Naive thymus-derived CD4-positive, alpha-beta T cell (primary cell): Measurements from ENCODE around the gene CENPP. TPM values are rescaled to one million over a fixed set of nuclear protein-coding genes. Genes with fewer than 3 reads are reported as not detected.
A peak's percentile ranks its signal among the peaks of the same experiment; 100 is the strongest.

Experiments used
- ATAC-seq: fragments of 150-1000 bp; cut with Tn5 transposase; 2 replicates; pipeline ENCODE4 v1.10.0; 2021; ENCODE audit warnings: mild to moderate bottlenecking, moderate library complexity
- CTCF ChIA-PET: fragments of 350-600 bp; sonication (Branson Sonifier 250); formaldehyde crosslinking; loops from one replicate; lab custom pipeline; 2021; ENCODE audit warnings: antibody characterized with exemption; lab: Charles Lee
- POLR2A ChIA-PET: fragments of 350-600 bp; sonication (Branson Sonifier 250); formaldehyde crosslinking; loops from one replicate; lab custom pipeline; 2021; ENCODE audit warnings: antibody characterized with exemption, inconsistent platforms; lab: Charles Lee
- DNase-seq, 9 donors: peaks; one replicate each; pipeline versions ENCODE4 v3.0.0 to v3.0.0-alpha.2; 2020 to 2022; ENCODE audit warnings: mixed read lengths in 1 of 9
- H3K27ac ChIP-seq: one replicate; pipeline ENCODE4 v1.7.0; 2013; ENCODE audit warnings: mild to moderate bottlenecking, low read depth, low read length, moderate library complexity
- H3K27me3 ChIP-seq, 2 donors: one replicate each; pipeline ENCODE4 v1.7.0; 2013; ENCODE audit warnings: low read length in 2 of 2, mild to moderate bottlenecking in 2 of 2, moderate library complexity in 2 of 2; ENCODE audit not compliant: control insufficient read depth in 2 of 2, insufficient read depth in 2 of 2
- H3K36me3 ChIP-seq, 3 experiments: 1 replicate in 2 of 3; 2 replicates in 1 of 3; pipeline ENCODE4 v1.7.0; 2013; ENCODE audit warnings: low read length in 3 of 3, mild to moderate bottlenecking in 3 of 3, moderate library complexity in 1 of 3; ENCODE audit not compliant: insufficient read depth in 3 of 3, control insufficient read depth in 2 of 3
- H3K4me1 ChIP-seq, 2 donors: one replicate each; pipeline ENCODE4 v1.7.0; 2013; ENCODE audit warnings: low read length in 2 of 2, mild to moderate bottlenecking in 2 of 2, moderate library complexity in 1 of 2; ENCODE audit not compliant: control insufficient read depth in 2 of 2, insufficient read depth in 2 of 2
- H3K4me3 ChIP-seq: 2 replicates; pipeline ENCODE4 v1.7.0; 2013; ENCODE audit warnings: mild to moderate bottlenecking, low read length
- H3K9me3 ChIP-seq, 3 experiments: 1 replicate in 2 of 3; 2 replicates in 1 of 3; pipeline ENCODE4 v1.7.0; 2013; ENCODE audit warnings: low read length in 3 of 3; ENCODE audit not compliant: control insufficient read depth in 2 of 3
- H3K27ac Mint-ChIP-seq, 9 donors: one replicate each; pipeline ENCODE4 v1.8.0; 2020 to 2022; ENCODE audit warnings: mixed read lengths in 9 of 9, mild to moderate bottlenecking in 8 of 9, moderate library complexity in 5 of 9, inconsistent platforms in 2 of 9
- H3K27me3 Mint-ChIP-seq, 5 donors: one replicate each; pipeline ENCODE4 v1.8.0; 2021 to 2022; ENCODE audit warnings: mixed read lengths in 5 of 5, mild to moderate bottlenecking in 1 of 5
- H3K36me3 Mint-ChIP-seq, 5 donors: one replicate each; pipeline ENCODE4 v1.8.0; 2020 to 2022; ENCODE audit warnings: mixed read lengths in 5 of 5, mild to moderate bottlenecking in 3 of 5, inconsistent platforms in 1 of 5
- H3K4me1 Mint-ChIP-seq, 7 donors: one replicate each; pipeline ENCODE4 v1.8.0; 2020 to 2022; ENCODE audit warnings: mixed read lengths in 7 of 7, mild to moderate bottlenecking in 3 of 7, inconsistent platforms in 1 of 7
- H3K4me3 Mint-ChIP-seq, 10 donors: one replicate each; pipeline ENCODE4 v1.8.0; 2020 to 2022; ENCODE audit warnings: mild to moderate bottlenecking in 10 of 10, mixed read lengths in 10 of 10, moderate library complexity in 6 of 10, inconsistent platforms in 2 of 10
- H3K9me3 Mint-ChIP-seq, 11 donors: one replicate each; pipeline ENCODE4 v1.8.0; 2020 to 2022; ENCODE audit warnings: mixed read lengths in 11 of 11, mild to moderate bottlenecking in 4 of 11, inconsistent platforms in 1 of 11, moderate library complexity in 1 of 11
- intact Hi-C, 2 donors: fragments of 100-400 bp; cut with micrococcal nuclease; formaldehyde crosslinking; loops; one replicate each; pipeline ENCODE4 v1.15.1; 2023
- polyA plus RNA-seq, 2 donors: library from polyadenylated mRNA; unstranded; fragments of 300-500 nt; fragmentation: Illumina TruSeq; gene quantifications; one replicate each; pipeline ENCODE4 v1.2.3, GENCODE V29; 2021
- total RNA-seq, 6 experiments: library from RNA in 5 of 6; stranded (reverse) in 5 of 6; gene quantifications; 1 replicate in 5 of 6; 2 replicates in 1 of 6; pipeline ENCODE4 v1.2.3 and lab custom pipeline; 2021 to 2026

CENPP gene
- total and polyA plus RNA-seq, 7 experiments from 2014 or later, result 1.2 to 24.3 (median 3.8) TPM

GRCh38 chr9:92603100-92603499 lies 277.3 kb downstream of the CENPP start:
- no peaks in the 10 kb centered on the region for H3K4me1 ChIP-seq
- peaks cover 0 to 15% (median 0%) of the 10 kb centered on the region in 3 experiments for H3K9me3 ChIP-seq
- H3K4me3 Mint-ChIP-seq, result no peak overlapping the region
- H3K27me3 Mint-ChIP-seq, result no peaks in the 10 kb centered on the region
- POLR2A ChIA-PET, result no interaction called here
- peaks cover 9 to 30% (median 11%) of the 10 kb centered on the region in 11 donors for H3K9me3 Mint-ChIP-seq
- no peak for DNase-seq
- CTCF ChIA-PET, result no interaction called here
- H3K36me3 Mint-ChIP-seq, result peaks cover 8 to 15% (median 12%) of the 10 kb centered on the region in 5 donors
- no peaks in the 10 kb centered on the region for H3K27me3 ChIP-seq
- intact Hi-C loops, result no loop called here
- H3K36me3 ChIP-seq, result no peaks in the 10 kb centered on the region
- ATAC-seq, result no peak
- H3K4me3 ChIP-seq, result no peak overlapping the region
- no peak overlapping the region for H3K27ac ChIP-seq
- H3K4me1 Mint-ChIP-seq, result peaks cover 0 to 3% (median 0%) of the 10 kb centered on the region in 7 donors
- H3K27ac Mint-ChIP-seq, result no peak overlapping the region

DNA sequence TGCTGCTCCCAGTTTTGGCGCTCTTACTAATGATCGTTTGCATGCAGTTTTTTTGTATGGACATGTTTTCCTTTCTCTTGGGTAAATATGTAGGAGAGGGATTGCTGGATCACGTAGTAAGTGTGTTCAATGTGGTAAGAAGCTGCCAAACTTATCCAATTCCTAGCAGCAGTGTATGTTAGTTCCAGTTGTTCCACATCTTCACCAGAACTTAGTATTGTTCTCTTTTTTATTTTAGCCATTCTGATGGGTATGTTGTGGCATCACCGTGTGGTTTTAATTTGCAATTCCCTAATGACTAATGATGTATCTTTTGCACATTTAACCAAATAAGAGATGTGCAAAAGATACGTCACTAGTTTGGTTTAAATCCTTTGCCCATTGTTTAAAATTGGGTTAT lies 278.2 kb downstream of the CENPP start:
- Histone ChIP-seq H3K27ac (no peak overlapping the region), H3K4me3 (no peak overlapping the region), H3K4me1 (no peaks in the 10 kb centered on the region), H3K36me3 (no peaks in the 10 kb centered on the region), H3K9me3 (peaks cover 0 to 15% (median 0%) of the 10 kb centered on the region in 3 experiments), H3K27me3 (no peaks in the 10 kb centered on the region)
- ATAC-seq, result no peak
- POLR2A ChIA-PET, result no interaction called here
- CTCF ChIA-PET, result no interaction called here
- peaks cover 9 to 30% (median 11%) of the 10 kb centered on the region in 11 donors for H3K9me3 Mint-ChIP-seq
- no peak for DNase-seq
- peaks cover 8 to 15% (median 12%) of the 10 kb centered on the region in 5 donors for H3K36me3 Mint-ChIP-seq
- H3K27me3 Mint-ChIP-seq, result no peaks in the 10 kb centered on the region
- H3K27ac Mint-ChIP-seq, result no peak overlapping the region
- no peak overlapping the region for H3K4me3 Mint-ChIP-seq
- intact Hi-C loops, result no loop called here
- peaks cover 0 to 3% (median 0%) of the 10 kb centered on the region in 7 donors for H3K4me1 Mint-ChIP-seq

- H3K27ac ChIP-seq, result no peak overlapping the region
- ChIA-PET CTCF (no interaction called here), POLR2A (no interaction called here)
- Mint-ChIP-seq H3K27me3 (no peaks in the 10 kb centered on the region), H3K9me3 (peaks cover 9 to 30% (median 11%) of the 10 kb centered on the region in 11 donors), H3K36me3 (peaks cover 8 to 15% (median 12%) of the 10 kb centered on the region in 5 donors), H3K4me1 (peaks cover 0 to 3% (median 0%) of the 10 kb centered on the region in 7 donors), H3K27ac (no peak overlapping the region), H3K4me3 (no peak overlapping the region)
- ATAC-seq, result no peak
- no peak for DNase-seq
- H3K9me3 ChIP-seq, result peaks cover 0 to 15% (median 0%) of the 10 kb centered on the region in 3 experiments
- intact Hi-C loops, result no loop called here
- no peaks in the 10 kb centered on the region for H3K27me3 ChIP-seq
- no peaks in the 10 kb centered on the region for H3K36me3 ChIP-seq
- no peaks in the 10 kb centered on the region for H3K4me1 ChIP-seq
- no peak overlapping the region for H3K4me3 ChIP-seq
Observed at GRCh38 chr9:92605224-92605623, 279.5 kb downstream of the CENPP start.

GRCh38 chr9:92607088-92607487 lies 281.3 kb downstream of the CENPP start:
- Mint-ChIP-seq H3K4me3 (no peak overlapping the region), H3K4me1 (peaks cover 0 to 3% (median 0%) of the 10 kb centered on the region in 7 donors), H3K36me3 (peaks cover 11 to 22% (median 16%) of the 10 kb centered on the region in 5 donors), H3K27ac (no peak overlapping the region), H3K27me3 (no peaks in the 10 kb centered on the region), H3K9me3 (peaks cover 8 to 29% (median 11%) of the 10 kb centered on the region in 11 donors)
- no peak overlapping the region for H3K4me3 ChIP-seq
- H3K27ac ChIP-seq, result no peak overlapping the region
- DNase-seq (no peak), ATAC-seq (no peak)
- POLR2A ChIA-PET, result no interaction called here
- H3K27me3 ChIP-seq, result no peaks in the 10 kb centered on the region
- intact Hi-C loops, result no loop called here
- no peaks in the 10 kb centered on the region for H3K4me1 ChIP-seq
- peaks cover 0 to 14% (median 0%) of the 10 kb centered on the region in 3 experiments for H3K36me3 ChIP-seq
- H3K9me3 ChIP-seq, result peaks cover 0 to 15% (median 0%) of the 10 kb centered on the region in 3 experiments
- CTCF ChIA-PET, result no interaction called here

- no peaks in the 10 kb centered on the region for H3K27me3 Mint-ChIP-seq
- POLR2A ChIA-PET, result no interaction called here
Observed at GRCh38 chr9:92607773-92608172, 282.0 kb downstream of the CENPP start.

DNA sequence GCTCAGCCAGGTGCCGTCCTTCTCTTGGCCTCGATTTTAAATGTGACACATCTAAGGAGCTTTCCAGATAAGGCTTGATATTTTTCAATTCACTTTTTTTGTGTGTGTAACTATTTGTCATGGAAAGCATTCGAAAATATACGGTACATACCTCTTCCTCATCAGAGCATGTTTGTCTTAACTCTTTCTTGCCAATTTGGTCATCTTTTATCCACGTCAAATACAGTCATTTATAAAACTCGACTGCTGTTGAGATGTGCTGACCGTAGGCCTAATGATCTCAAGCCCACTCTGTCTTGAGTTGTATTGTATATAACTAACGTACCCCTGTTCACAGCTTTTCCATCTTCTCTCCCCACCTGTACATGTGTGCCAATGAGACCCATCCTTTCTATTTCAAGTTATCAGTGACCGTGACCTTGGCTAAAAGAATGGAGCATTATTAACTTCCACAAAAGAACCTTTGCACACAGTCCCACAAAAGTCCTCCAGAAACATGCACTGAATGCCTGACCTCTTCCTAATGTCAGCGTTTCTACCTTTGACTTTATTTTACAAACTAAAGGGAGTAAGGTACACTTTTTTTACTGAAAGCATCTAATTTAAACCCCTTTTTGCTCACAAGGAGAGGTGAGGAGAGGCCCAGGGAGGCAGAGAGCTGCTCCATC lies 282.6 kb downstream of the CENPP start:
- intact Hi-C loops, result no loop called here
- Mint-ChIP-seq H3K27me3 (no peaks in the 10 kb centered on the region), H3K4me3 (no peak overlapping the region), H3K36me3 (peaks cover 10 to 25% (median 15%) of the 10 kb centered on the region in 5 donors), H3K4me1 (peaks cover 0 to 1% (median 0%) of the 10 kb centered on the region in 7 donors), H3K27ac (peak overlapping the region in 1 of 9 donors; percentile 10), H3K9me3 (peaks cover 4 to 20% (median 10%) of the 10 kb centered on the region in 11 donors)
- ChIA-PET POLR2A (no interaction called here), CTCF (no interaction called here)
- Histone ChIP-seq H3K9me3 (peaks cover 0 to 14% (median 0%) of the 10 kb centered on the region in 3 experiments), H3K4me3 (no peak overlapping the region), H3K27me3 (no peaks in the 10 kb centered on the region), H3K36me3 (peaks cover 0 to 25% (median 0%) of the 10 kb centered on the region in 3 experiments), H3K4me1 (no peaks in the 10 kb centered on the region), H3K27ac (no peak overlapping the region)
- DNase-seq (no peak), ATAC-seq (no peak)

More at GRCh38 chr9:92607773-92608172, 282.0 kb downstream of the CENPP start:
- DNase-seq, result no peak
- Histone ChIP-seq H3K27me3 (no peaks in the 10 kb centered on the region), H3K27ac (no peak overlapping the region), H3K4me1 (no peaks in the 10 kb centered on the region), H3K4me3 (no peak overlapping the region), H3K36me3 (peaks cover 0 to 20% (median 0%) of the 10 kb centered on the region in 3 experiments), H3K9me3 (peaks cover 0 to 15% (median 0%) of the 10 kb centered on the region in 3 experiments)
- peaks cover 6 to 24% (median 10%) of the 10 kb centered on the region in 11 donors for H3K9me3 Mint-ChIP-seq
- H3K4me1 Mint-ChIP-seq, result peaks cover 0 to 3% (median 0%) of the 10 kb centered on the region in 7 donors
- CTCF ChIA-PET, result no interaction called here
- H3K27ac Mint-ChIP-seq, result no peak overlapping the region
- ATAC-seq, result no peak
- intact Hi-C loops, result no loop called here
- H3K36me3 Mint-ChIP-seq, result peaks cover 10 to 27% (median 16%) of the 10 kb centered on the region in 5 donors
- H3K4me3 Mint-ChIP-seq, result no peak overlapping the region
